Measurements from ENCODE around the gene CCBE1.

Gene CCBE1

DNA sequence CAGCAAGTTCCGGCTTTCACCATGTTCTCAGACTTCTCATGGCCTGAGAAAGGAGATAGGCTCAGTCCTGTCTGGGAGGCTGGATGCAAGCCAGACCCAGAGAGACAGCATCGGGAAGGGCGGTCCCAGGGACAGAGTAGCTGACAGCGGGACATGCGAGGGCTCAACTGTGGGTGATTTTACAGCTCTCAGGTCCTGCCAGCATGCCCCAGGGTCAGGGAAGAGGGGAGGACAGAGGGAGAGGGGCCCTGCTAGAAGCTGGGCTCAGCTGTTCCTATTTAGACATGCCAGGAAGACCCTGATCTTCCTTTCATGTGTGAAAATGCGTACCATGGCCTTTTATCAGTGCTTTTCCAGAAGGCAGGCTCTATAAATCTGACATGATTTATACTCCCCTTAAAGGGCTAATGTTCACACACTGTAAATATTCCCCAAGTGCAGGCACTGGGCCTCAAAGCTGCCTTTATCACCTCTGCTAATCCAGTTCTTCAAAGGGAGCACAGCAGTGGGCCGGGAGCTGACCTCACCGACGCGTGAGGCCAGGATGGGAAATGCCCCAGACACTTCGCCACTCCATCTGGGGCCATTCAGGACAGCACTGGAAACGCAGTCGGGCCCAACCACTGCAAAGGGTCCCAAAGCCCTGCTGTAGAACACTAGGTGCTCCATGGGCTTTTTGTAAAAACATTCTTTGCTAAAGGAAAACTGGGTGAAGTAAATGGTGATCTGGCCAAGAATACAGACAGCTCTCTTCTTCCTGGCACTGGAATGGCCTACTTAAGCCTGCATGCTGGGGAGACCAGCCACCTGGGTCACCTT lies 242.1 kb downstream of the CCBE1 start:
- DNase-seq (ENCODE audit: low read depth in 2 of 2) = no peak

DNA sequence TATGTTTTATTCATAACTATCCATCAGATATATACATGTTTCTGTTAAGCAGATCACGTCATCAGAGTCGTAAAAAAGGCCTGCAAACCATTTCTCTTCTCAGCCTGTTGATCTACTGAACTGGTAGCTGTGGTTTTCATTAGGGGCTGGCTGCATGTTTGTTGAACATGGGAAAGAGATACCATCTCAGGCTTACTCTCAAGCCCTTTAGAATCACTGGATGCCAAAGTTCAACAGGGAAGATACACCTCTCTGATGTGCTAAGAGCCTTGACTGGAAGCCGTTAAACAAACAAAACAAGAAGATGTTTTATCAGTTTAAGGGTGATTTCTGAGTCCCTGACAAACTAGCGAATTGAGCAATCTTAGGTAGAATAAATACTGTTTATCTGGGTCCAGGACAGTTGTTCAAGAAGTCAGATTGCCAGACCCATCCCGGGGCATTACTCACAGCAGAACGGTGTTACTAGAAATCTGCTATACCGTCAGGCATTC lies 243.7 kb downstream of the CCBE1 start:
- no peak for DNase-seq (ENCODE audit: low read depth in 2 of 2)

DNA sequence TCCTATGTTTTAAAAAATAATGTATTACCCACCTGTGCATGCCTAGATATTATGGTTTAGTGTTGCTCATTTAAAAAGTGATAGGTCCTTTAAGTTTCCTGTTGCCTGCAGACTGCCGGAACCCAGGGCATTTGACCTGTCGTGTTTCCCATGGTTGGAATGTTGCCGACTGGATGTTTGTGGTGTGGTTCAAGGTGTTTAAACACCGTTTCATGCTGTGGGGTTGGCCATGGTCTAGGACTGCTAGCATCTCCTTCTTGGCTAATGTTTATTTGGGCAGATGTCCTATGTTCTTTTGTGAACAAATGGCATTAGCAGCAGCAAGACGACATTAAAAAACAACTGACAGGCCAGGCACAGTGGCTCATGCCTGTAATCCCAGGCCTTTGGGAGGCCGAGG lies 245.3 kb downstream of the CCBE1 start:
- DNase-seq (ENCODE audit: low read depth in 2 of 2) = no peak

DNA sequence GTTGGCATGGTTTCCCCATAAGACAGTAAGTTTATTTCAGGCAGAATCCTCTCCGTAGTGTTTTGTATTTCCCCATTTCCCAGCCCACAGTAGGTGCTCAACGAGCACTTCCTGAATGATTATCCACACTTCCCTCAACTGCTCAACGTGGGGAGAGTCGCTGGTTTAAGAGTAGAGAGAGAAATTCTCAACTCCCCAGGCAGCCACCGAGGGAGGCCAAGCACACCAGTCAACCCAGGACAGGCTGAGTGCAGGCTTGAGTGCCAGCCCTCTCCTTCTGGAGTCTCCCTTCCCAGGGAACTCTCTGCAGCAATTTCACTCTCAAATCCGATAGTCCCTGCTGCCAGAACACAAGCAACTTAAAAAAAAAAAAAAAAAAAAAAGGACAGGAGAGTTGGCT lies 246.2 kb downstream of the CCBE1 start:
- no peak for DNase-seq (ENCODE audit: low read depth in 2 of 2)

DNA sequence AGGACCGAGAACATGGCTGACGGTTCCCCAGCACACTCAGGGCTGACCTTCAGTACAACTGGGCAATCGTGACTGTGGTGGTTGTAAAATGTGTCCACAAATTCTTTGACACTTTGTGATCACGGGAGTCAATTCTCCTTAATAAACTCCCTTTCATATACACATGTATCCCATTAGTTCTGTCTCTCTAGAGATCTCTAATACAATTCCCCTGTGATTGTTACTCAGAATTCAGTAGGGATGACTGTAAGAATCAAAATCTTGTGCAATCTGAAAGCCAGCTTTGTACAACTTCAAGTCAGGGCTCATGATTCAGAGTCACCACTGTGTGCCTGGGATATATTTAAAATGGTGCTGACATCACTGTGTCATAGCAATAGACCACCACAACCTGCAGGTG lies 248.7 kb downstream of the CCBE1 start:
- DNase-seq (ENCODE audit: low read depth in 2 of 2) = no peak

DNA sequence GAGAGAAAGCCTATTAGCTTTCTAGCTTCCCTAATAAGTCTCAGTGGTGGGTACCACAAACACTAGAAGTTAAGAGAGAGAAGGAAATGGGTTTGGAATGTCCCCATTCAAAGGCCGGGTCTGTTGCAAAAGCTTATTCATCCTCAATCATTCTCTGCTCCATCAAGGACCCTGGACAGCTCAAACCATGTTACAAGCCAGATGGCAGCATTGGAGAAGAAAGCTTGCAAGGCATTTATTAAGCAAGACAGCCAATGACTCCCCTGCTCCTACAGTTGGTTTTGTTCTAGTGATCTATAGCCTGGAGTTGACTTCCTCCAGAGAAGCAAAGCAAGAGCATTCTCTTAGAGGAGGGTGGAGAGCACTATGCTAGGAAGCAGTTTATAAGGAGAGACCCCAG lies 251.2 kb downstream of the CCBE1 start:
- DNase-seq (ENCODE audit: low read depth in 2 of 2) = no peak

DNA sequence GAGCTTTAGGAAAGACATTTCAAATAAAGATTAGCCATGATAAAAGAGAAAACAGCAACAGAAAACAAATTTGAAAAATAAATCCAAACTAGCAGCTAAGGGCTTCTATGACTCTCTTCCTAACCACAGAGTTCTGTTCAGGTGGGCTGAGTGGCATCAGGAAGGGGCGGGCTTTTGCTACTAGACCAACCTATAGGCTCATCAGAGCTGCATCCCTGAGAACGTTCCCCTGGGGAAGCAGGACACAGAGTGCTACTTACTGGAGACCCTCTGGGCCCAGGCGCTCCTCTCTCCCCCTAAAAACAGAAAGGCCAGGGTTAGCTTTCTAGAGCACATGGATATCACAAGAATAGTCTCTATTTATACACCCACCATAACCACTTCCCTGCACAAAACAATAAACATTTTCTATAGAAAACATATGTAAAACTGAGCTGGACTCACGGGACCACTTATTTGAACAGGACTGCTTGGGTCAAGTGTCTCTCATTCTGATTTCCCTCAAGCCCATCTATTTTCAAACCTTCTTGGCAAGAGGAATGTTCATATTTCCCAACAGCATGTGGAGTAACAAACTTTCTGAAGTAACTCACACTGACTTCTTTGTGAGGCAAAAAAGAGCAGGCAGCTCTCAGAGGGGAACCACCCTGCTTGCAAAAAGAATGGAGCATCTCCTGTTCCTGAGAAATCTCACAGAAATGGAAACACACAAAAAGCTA lies 259.2 kb downstream of the CCBE1 start:
- no peak for DNase-seq (ENCODE audit: low read depth in 2 of 2)

DNA sequence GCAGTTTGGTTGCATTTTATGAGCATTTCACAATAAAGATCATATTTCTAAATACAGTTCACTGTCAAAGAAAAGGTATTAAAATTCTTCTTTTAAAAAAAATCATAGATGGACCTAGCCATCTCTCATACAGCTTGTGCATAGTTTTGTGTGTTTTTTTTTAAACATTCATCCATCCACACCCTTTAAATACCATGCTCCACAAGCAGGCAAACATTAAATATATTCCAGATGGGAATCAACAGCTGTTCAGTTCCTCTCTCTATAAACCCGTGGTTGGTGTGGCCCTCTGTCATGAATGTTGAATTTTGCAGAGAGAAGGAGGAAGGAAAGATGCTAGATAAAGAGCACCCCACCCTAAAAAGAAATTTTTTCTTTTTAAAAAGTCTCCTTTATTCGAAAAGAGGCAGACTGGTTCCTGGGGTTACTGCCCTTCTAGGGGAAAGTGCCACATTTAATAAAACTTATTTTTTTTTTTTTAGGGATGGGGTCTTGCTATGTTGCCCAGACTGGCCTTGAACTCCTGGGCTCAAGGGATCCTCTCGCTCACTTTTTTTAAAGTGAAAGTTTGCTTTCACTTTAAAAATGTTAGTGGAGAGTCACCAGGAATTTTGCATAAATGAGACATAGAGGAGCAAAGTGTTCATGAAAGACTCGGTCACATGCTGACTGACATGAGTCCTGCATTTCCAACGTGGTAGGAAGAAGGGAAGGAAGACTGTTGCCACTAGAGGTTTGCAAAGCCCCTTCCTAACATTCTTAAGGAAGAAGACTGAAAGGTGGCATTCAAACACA lies 264.2 kb downstream of the CCBE1 start:
- no peak for DNase-seq (ENCODE audit: low read depth in 2 of 2)

DNA sequence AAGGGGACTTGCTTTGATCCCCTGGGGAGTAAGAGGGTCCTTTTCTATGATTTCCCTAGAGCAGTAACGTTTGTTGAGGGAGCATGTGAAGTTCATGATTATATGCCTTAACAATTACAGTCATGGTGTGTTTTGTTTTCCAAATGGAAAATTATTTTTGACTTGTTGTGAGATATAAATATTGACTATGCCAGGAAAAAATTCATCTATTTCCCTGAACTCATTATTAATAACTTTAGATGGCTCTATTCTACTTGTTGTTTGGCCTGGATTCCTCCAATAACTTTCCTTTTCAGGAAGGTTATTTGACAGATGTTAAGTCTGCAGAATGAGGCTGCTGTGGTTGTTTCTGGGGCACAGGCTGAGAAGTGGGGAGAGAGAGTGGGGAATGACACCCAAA lies 266.1 kb downstream of the CCBE1 start:
- DNase-seq (ENCODE audit: low read depth in 2 of 2) = no peak

DNA sequence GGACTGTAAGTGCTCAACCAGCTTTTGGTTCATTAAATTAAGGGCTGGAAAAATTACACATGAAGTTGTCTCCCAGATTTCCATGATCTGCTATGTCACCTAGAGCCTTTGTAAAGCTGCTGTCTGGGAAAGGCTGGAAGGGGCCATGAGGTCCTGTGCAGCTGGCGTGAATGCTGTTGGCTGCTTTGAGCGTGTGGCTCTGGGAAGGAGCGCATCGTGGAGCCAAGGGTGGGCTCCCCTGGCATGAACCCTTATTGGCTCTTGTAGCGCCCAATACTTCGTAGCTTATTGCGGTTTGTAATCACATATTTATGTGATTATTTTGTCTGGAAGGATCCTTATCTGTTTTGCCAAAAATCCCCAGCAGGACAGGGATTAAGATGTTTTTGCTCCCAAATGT lies 267.6 kb downstream of the CCBE1 start:
- no peak for DNase-seq (ENCODE audit: low read depth in 2 of 2)

DNA sequence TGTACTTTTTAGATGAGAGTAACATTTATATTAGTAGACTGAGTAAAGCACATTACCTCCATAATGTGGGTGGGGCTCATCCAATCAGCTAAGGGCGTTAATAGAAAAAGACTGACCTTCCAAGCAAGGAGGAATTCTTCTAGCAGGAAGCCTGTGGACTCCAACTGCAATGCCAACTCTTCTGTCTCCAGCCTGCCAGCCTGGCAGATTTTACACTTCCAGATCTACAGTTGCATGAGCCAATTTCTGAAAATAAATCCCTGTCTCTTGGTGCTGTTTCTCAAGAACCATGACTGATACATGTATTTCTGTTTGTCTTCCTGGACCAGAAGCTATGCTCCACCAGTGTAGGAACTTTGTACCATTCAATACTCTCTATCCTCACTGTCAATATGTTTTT lies 269.2 kb downstream of the CCBE1 start:
- no peak for DNase-seq (ENCODE audit: low read depth in 2 of 2)

DNA sequence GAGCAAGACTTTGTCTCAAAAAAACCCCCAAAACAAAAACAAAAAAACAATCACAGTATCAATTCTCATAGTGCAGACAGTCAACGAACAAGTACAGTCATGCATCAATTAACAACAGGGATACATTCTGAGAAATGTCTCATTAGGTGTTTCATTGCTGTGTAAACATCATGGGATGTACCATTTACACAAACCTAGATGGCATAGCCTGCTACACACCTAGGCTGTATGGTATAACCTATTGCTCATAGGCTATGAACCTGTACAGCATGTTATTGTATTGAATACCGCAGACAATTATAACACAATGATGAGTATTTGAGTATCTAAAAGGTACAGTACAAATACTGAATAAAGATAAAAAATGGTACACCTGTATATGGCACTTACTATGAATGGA lies 270.4 kb downstream of the CCBE1 start:
- no peak for DNase-seq (ENCODE audit: low read depth in 2 of 2)

DNA sequence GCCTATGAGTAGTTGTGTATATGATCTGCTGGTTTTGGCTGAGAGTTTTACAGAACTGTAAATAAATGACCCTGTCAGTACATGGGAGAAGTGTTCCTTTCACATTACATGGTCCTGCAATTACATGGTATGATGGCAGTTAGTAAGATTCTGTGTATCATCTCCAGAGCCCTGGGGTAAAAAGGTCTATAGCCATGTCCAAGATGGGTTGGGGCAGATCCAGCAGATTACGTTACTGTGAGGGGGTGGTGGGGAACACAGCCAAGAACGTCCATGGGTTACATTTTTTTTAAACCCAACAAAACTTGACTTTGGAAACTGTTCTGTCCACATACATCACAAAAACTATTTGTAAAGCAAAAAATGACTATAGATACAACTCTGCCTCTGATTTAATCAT lies 274.0 kb downstream of the CCBE1 start:
- no peak for DNase-seq (ENCODE audit: low read depth in 2 of 2)

DNA sequence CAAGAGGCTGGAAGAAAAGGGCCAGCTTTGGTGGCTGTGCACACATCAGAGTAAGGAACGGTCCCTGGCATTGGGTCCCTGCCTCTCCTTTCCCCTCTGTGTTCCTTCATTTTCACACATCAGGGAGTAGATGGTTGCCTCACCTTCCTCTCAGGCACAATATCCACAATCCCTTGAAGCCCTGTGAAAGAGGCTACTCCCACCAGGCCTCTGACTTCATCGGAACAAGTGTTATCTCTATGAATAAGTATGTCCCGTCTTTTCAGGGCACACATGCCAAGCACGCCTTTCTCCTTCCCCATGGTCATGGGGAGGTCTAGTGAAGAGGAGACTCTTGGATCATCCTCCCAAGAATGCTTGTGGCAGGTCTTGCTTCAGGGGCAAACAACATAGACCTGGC lies 277.0 kb downstream of the CCBE1 start:
- no peak for DNase-seq (ENCODE audit: low read depth in 2 of 2)

DNA sequence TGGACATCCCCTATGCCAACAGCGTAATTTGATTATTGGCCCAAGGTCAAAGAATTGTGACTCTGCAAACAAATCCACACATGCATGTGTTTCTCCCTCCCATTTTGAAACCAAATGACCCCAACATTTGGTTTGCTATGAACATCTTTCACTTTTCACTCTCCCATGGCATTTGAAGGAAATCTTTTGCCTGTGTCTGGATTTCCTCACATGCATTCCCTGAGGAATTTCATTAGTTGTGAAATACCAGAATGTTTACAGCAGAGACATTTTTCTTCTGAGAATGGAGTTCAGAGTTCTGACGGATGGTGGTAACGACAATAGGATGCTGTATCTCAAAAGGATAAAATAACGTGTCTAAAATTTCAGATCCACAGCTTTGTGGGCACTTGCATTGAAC lies 277.8 kb downstream of the CCBE1 start:
- DNase-seq (ENCODE audit: low read depth in 2 of 2) = no peak

DNA sequence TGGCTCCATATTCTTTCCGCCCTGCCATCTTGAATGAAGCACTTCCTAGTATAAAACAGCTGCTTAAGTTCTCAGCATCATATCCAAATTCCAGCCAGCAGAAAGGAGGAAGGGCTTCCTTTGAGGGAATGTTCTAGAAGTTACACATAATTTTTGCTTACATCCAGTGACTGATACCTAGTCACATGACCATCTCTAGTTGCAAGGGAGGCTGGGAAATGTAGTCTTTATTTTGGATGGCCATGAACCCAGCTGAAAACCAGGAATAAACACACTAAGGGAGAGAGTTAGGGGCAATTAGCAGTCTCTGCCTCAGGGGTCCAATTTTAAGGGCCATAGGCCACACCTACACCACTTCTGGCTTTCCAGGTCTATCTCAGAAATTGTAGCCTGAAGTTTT lies 280.4 kb downstream of the CCBE1 start:
- no peak for DNase-seq (ENCODE audit: low read depth in 2 of 2)

DNA sequence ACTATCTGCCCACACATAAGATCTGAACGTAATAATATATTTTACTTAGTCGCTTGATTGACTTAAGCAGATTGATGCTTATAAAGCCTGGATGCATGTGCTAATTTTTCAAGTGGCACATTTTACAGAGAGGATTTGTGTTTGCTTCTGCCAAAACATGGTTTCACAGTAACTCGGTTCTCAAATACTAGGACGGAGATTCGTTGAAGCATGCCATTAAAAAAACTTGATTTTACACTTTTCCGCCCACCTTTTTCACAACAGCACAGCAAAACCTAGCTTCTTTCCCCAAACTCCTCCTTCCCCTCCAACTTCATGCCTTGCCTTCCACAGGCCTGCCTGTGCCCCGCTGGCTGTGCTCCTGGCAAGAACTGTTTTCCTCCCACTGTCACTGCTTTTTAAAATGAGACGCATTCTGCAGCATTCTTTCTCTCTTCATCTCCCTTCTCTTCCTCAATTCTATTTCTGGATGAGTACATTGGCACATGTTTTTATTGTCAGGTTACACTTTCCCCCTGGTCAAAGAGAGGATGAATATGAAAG lies 283.0 kb downstream of the CCBE1 start:
- DNase-seq (ENCODE audit: low read depth in 2 of 2) = no peak

DNA sequence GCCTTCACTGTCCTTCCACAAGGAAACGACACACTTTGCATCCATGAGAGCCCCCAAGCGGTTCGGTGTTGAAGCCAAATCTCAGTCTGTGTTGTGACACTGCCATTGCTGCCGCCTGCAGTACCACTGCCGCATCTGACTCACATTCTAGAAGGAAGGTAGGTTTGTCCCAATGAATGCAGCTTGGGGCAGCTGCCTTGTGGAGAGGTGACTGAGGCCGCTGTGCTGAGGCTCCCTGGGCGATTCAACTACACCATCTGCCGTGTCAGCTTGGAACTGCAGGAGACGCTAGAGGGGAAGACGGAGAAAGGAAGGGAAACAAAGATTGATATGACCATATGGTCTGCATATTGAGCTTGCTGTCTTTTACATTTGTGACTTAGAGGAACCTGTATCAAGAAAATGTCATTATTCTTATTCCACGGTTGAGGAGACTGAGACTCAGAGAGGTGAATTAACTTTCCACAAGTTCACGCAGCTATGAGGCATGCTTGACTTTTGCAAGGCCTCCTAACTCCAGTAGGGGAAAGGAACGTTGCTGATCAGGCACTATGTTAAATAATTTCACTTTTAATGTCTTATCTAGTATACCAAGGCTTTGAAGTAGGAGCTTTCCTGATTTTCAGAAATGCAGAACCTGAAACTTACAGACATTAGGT lies 294.7 kb downstream of the CCBE1 start:
- DNase-seq (ENCODE audit: low read depth in 2 of 2) = peak; percentile 14 to 28

DNA sequence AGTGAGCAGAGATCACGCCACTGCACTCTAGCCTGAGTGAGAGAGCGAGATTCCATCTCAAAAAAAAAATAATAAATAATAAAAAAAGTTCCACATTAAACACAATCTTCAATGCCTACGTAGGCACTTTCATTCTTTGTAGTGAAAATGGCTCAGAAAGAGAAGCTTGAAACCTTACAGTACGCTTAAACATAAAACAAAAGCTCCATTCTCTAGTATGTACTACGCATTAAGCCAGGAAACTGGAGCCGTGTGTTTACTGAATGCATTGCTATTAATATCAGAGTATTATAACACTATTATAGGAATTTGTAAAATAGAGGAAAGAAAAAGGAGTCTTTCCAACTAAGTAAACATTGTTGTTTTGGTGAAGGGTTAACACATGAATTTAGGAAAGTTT lies 296.8 kb downstream of the CCBE1 start:
- DNase-seq (ENCODE audit: low read depth in 2 of 2) = no peak

DNA sequence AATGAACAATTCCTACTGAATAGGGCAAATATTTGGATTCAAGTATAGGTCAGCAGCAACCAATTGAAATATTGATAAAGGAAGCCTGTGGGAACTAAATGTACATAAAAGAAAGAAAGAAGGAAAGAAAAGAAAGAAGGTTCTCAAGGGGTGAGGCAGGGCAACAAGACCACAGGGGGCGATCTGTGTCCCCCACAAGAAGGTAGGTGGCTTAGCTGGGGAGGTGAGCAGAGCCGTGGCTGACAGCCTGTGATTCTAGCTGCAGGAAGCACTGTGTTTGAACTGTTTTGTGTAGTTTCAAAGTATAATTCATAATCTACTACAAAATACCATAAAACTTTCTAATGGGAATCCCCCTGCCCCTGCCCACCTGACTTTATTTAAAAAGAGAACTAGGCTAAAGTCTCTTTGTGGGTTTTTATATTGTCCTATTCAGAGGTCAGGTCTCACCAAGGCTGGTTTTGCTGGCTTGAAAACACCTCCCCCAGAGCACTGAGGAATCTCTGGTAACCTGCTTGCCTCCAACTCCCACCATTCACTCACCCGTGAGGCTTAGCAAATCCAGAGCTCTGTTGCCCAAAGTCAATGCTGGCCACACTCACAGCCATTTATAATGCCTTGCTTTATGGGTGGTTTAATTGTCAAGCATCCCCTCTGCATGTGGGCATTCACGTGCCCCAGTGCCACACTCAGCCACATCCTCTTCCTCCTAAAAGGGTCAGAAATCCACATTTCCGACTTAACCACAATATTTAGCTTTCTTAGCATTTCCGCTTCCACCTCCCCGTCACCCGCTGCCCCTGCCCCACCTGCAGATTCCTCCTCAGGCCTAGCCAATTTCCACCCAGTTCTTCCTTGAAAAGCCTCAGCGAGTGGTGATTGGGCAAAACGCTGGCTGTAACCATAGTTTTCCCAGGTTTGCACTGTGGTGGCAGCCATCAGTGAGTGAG lies 301.7 kb downstream of the CCBE1 start:
- DNase-seq (ENCODE audit: low read depth in 2 of 2) = no peak

DNA sequence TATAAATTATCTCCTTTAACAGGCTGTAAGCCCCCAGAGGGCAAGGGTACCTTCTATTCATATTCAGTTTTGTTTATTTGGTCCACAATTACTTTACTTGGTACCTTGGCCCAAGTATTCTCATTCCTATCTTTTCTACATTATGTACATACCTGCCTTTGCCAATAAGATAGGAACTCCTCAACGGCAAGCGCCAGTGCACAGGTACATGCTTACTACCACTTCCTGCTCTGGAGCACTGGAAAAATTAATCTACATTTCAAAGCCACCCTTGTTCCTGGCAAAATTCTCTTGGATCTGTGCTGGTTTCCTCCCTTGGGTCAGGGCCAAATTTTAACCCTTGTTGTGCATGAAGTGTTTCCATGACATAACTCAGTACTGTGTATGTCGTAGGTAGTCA lies 303.8 kb downstream of the CCBE1 start:
- DNase-seq (ENCODE audit: low read depth in 2 of 2) = no peak

All from stimulated activated CD8-positive, alpha-beta memory T cell treated with anti-CD3 and anti-CD28 coated beads, Interleukin-15, amount 100 ng/mL, for 4 hours (primary cell).